Mesothelial cell of epicardium (in vitro differentiated cells): ENCODE measurements around the gene SHROOM3. TPM values are rescaled to one million over a fixed set of nuclear protein-coding genes. Genes with fewer than 3 reads are reported as not detected.

Source experiments
- DNase-seq, 2 experiments: peaks; one replicate each; pipeline ENCODE4 v3.0.0; 2021; ENCODE audit warnings: low spot score in 2 of 2; ENCODE audit not compliant: unreplicated experiment in 2 of 2
- H3K27ac Mint-ChIP-seq: 2 replicates; pipeline ENCODE4 v1.8.0; 2021; ENCODE audit warnings: mixed read lengths
- H3K27me3 Mint-ChIP-seq: 2 replicates; pipeline ENCODE4 v1.8.0; 2021; ENCODE audit warnings: low read depth, mixed read lengths
- H3K36me3 Mint-ChIP-seq: 2 replicates; pipeline ENCODE4 v1.8.0; 2021; ENCODE audit warnings: mixed read lengths
- H3K4me1 Mint-ChIP-seq: 2 replicates; pipeline ENCODE4 v1.8.0; 2021; ENCODE audit warnings: mixed read lengths
- H3K4me3 Mint-ChIP-seq: 2 replicates; pipeline ENCODE4 v1.8.0; 2021; ENCODE audit warnings: mild to moderate bottlenecking, moderate library complexity, mixed read lengths
- H3K9me3 Mint-ChIP-seq: 2 replicates; pipeline ENCODE4 v1.8.0; 2021; ENCODE audit warnings: mixed read lengths
- total RNA-seq: library from RNA; stranded (reverse); gene quantifications from 3 replicates; pipeline ENCODE4 v1.2.1, GENCODE V29; 2021
- TF ChIP-seq, protein P1 (sequence below): fragments of 200-600 bp; sonication (generic); IDR thresholded peaks from one replicate; pipeline ENCODE4 v1.5.0; 2021; ENCODE audit warnings: antibody characterized with exemption; ENCODE audit not compliant: unreplicated experiment

Gene SHROOM3
- total RNA-seq, 1 donor from 2014 or later = 62.7 TPM

DNA sequence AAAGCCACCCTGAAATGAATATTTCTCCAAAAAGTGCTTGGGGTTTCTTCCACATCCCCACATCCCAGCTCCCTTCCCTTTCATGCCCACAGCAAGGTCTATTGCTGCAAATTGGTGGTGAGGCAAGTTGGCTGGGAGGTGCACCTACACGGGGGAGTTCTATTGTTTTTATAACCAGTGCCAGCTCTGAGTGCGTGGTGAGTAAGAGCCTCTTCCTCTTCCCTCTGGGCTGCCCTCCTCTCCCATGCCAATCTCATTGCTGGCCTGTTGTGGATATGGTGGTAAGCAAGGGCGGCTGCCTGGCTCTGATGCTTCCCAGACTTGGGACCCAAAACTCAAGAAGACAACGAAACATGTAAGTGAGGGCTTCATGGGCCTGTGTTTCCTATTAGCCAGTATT, 204.3 kb downstream of the SHROOM3 start:
- Mint-ChIP-seq H3K27me3 (no peaks in the 10 kb centered on the region), H3K9me3 (no peaks in the 10 kb centered on the region), H3K36me3 (peaks cover 8% of the 10 kb centered on the region), H3K4me3 (no peak overlapping the region), H3K27ac (no peak overlapping the region), H3K4me1 (peaks cover 2% of the 10 kb centered on the region)
- DNase-seq = no peak
- TF ChIP-seq, protein P1, sequence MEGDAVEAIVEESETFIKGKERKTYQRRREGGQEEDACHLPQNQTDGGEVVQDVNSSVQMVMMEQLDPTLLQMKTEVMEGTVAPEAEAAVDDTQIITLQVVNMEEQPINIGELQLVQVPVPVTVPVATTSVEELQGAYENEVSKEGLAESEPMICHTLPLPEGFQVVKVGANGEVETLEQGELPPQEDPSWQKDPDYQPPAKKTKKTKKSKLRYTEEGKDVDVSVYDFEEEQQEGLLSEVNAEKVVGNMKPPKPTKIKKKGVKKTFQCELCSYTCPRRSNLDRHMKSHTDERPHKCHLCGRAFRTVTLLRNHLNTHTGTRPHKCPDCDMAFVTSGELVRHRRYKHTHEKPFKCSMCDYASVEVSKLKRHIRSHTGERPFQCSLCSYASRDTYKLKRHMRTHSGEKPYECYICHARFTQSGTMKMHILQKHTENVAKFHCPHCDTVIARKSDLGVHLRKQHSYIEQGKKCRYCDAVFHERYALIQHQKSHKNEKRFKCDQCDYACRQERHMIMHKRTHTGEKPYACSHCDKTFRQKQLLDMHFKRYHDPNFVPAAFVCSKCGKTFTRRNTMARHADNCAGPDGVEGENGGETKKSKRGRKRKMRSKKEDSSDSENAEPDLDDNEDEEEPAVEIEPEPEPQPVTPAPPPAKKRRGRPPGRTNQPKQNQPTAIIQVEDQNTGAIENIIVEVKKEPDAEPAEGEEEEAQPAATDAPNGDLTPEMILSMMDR = no peak

DNA sequence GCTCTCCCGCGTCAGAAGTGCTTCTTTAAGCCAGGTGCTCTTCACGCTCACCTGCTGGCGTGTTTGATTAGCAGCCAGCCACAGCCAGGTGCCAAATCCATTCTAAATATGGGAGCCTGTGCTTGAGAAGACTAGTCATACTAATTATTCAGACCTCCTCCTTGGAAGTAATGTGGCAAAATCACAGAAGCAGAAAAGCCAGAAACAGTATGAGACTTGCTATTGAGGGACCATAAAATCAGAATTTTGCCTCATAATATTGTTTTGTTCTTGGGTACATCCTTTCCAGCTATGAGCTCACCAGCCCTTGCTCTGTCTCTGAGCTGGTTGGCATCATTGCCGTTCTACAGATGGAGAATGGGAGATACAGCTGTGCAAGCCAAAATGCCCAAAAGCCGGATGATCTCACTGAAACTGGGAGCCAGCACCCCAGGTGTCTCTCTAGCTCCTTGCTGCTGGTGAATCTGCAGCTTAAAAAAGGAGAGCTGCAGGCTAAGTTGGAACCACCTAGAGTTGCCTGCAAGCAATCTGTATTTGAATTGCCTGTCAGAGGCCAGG, 205.4 kb downstream of the SHROOM3 start:
- H3K4me1 Mint-ChIP-seq = peaks cover 2% of the 10 kb centered on the region
- no peak for DNase-seq
- TF ChIP-seq, protein P1 = no peak
- H3K4me3 Mint-ChIP-seq = no peak overlapping the region
- H3K9me3 Mint-ChIP-seq = no peaks in the 10 kb centered on the region
- peak overlapping the region; percentile 36 for H3K27ac Mint-ChIP-seq
- no peaks in the 10 kb centered on the region for H3K27me3 Mint-ChIP-seq
- H3K36me3 Mint-ChIP-seq = peaks cover 2% of the 10 kb centered on the region

DNA sequence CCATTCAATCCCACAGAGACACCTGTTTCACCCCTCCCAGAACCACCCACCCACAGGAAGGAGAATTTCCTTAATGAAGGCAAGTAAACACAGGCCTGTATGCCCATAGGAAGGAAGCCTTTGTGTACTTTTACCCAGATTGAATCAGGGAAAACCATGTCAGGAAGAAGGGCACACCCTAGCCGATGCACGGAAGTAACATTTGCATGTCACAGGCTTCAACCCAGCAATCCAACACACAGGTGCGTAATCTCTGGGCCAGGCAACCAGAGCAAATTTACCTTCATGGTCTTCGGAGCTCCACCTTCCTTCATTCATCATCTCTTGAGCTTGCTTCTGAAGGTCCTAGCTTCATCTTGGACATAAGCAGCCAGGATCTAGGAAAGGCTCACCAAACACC, 206.3 kb downstream of the SHROOM3 start:
- peaks cover 4% of the 10 kb centered on the region for H3K36me3 Mint-ChIP-seq
- H3K4me1 Mint-ChIP-seq = peaks cover 2% of the 10 kb centered on the region
- TF ChIP-seq, protein P1 = no peak
- H3K4me3 Mint-ChIP-seq = no peak overlapping the region
- H3K27me3 Mint-ChIP-seq = no peaks in the 10 kb centered on the region
- H3K9me3 Mint-ChIP-seq = no peaks in the 10 kb centered on the region
- H3K27ac Mint-ChIP-seq = no peak overlapping the region
- no peak for DNase-seq

DNA sequence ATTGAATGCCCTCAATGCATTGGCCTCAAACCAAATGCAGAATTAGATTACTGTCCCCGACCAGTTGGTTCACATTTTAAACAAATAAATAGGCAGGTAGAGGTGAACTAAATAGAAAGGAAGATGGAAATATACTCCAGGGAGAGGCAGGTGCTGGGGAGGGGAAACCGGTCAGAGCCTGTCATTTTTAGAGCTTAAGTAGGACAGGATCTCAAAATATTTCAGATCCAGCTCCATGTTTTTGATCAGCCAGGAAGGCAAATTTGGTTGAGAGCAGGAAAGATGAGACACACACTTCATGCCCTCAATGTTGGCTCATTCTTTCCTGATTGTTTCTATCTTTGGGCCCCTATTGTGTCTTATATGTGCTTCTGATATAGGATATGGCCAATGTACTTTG, 206.7 kb downstream of the SHROOM3 start:
- Mint-ChIP-seq H3K9me3 (no peaks in the 10 kb centered on the region), H3K36me3 (peaks cover 8% of the 10 kb centered on the region), H3K4me3 (no peak overlapping the region), H3K27ac (no peak overlapping the region), H3K27me3 (no peaks in the 10 kb centered on the region), H3K4me1 (peaks cover 2% of the 10 kb centered on the region)
- TF ChIP-seq, protein P1 = no peak
- no peak for DNase-seq

DNA sequence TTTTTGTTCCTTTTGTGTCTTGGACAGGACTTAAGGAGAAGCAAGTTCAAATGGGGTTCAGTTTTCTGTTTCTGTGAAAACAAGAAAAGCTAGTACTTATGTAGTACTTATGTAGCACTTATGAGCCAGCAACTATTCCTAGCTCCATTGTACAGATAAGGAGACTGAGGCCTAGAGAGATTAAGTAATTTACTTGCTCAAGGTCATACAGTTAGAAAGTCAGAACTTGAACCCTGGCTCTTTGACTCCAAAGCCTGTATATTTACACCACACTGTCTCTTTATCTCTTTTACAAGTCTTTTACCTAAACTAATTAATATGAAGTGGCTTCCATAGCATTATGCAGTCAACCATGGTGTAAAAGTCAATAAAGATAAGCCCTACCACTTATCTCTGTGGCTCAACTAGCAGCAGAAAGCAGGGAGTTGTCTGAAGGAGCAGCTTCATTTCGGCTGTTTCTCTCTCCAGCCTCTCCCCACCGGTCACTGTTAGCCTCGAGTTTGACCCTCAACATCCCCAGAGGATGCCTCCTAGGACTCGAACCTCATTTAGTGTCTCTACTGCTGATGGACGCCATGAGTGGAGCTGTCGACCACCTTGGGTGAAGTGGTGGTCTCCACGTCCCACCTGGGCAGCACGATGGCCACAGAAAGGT, 209.9 kb downstream of the SHROOM3 start:
- Mint-ChIP-seq H3K4me1 (peaks cover 2% of the 10 kb centered on the region), H3K27me3 (no peaks in the 10 kb centered on the region), H3K9me3 (peaks cover 2% of the 10 kb centered on the region), H3K36me3 (peaks cover 13% of the 10 kb centered on the region), H3K27ac (no peak overlapping the region), H3K4me3 (no peak overlapping the region)
- TF ChIP-seq, protein P1 = no peak
- DNase-seq = no peak
